Frontal cortex (tissue), 4 donors: Measurements from ENCODE around the gene CEACAM5. TPM values are rescaled to one million over a fixed set of nuclear protein-coding genes. Genes with fewer than 3 reads are reported as not detected.

ENCODE experiments used
- DNase-seq, 2 donors: peaks; one replicate each; pipeline ENCODE4 v3.0.0; 2012; ENCODE audit warnings: low spot score in 2 of 2
- FAIRE-seq: peaks from 2 replicates; lab custom pipeline; 2012; peaks lifted over from hg19 to GRCh38; lab: Jason Lieb, UNC
- total RNA-seq: library from RNA; depleted of rRNA; stranded (reverse); fragments of >200 nt; gene quantifications from one replicate; pipeline ENCODE4 v1.2.3, GENCODE V29; 2014
- donor health status: control.
- donor health status: control.
- donor health status: control.

The CEACAM5 gene
- not detected for total RNA-seq

DNA sequence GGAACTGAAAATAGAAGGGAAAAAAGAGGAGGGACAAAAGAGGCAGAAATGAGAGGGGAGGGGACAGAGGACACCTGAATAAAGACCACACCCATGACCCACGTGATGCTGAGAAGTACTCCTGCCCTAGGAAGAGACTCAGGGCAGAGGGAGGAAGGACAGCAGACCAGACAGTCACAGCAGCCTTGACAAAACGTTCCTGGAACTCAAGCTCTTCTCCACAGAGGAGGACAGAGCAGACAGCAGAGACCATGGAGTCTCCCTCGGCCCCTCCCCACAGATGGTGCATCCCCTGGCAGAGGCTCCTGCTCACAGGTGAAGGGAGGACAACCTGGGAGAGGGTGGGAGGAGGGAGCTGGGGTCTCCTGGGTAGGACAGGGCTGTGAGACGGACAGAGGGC, at the start of gene CEACAM5:
CEACAM5 (plus strand) TSS at position 146 of the 400 bp plus-strand sequence; CDS start at position 252, 106 bp downstream.
- DNase-seq (no peak), FAIRE-seq (no peak)

DNA sequence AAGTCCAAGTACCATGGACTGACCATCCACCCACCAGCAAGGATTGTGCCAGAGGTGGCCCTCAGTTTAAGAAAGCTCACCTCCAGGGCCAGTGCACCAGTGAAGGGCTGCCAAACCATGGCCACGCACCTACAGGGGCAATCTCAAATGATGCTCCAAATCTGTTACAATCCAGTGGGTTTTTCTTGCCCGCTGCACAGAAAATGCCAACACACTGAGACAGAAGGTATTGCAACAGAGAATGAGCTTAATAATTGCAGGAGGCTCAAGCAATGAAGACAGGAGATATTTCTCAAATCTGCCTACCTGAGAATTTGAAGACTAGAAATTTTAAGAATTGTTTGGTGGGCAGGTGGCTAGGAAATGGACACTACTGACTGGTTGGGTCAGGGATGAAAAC, 42.4 kb upstream of the CEACAM5 start:
- FAIRE-seq, result no peak
- DNase-seq, result no peak

DNA sequence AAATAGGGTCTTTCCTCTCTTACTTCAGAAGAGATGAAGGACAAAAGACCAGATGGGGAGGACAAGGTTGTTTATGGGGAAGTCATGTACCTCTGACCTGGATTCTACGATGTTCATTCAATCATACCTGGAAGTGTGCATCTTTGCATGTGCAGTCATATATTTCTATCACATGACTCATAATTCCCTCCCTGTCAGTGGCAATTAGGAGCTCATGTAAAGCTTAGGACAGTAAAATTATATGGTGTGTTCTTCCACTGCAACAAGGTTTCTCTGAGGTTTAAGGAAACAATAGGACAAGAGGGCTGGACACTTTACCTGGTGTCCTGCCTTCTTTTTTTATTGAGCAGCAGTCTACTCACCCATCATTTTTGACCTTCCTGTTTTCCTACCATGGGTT, 40.1 kb upstream of the CEACAM5 start:
- DNase-seq (no peak), FAIRE-seq (no peak)

DNA sequence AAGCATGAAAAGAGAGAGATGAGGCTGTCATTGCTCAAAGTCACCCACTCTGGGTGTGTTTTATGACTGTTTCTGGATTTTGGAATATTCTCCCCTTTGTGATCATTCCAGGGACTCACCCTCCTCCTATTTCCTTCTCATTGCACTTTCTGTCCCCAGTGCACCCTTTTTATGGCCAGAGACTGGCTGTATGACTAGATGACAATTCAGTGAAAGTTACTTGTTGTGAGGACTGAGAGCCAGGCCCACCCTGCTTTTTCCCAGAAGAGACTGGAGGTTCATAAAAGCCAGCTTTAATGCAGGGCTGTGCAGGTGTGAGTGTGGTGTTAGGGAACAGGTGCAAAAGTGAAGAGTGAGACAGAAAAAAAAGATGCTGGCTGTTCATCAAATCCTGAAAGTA, 37.7 kb upstream of the CEACAM5 start:
- no peak for FAIRE-seq
- no peak for DNase-seq

DNA sequence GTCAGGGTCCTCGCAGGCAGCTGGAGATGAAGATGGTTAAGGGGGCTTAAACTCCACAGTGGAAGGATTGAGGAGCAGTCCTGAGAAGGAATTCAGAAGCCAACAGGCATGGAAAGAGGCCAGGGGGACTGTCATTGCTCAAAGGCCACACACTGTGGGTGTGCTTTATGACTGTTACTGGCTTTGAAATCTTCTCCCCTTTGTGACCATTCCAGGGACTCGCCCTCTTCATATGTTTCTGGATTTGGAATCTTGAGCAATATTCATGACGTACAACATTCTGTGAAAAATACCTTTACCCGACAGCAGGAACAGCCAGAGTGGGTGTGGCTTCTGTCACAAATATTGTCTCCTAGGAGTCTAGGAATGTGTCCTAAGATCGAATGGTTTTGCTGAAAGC, 36.9 kb upstream of the CEACAM5 start:
- FAIRE-seq (no peak), DNase-seq (no peak)

DNA sequence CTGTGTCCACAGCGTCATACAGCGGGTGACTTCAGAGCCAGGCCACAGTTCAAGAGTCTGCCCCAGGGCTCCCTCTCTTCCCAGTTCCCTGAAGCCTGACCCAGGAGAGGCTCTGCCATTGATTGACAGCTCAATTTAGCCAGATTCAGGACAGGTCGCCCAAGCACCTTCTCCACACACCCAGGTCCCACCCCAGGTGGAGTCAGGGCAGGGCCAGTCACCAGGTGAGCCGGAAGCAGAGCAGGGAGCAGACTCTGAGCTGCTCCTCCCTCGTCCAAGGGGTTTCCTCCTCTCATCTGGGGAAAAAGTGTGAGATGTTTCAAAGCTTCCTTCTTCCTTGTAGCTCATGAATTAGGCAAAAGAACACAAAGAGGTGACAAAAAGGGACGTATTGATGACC, 26.0 kb upstream of the CEACAM5 start:
- FAIRE-seq, result no peak

DNA sequence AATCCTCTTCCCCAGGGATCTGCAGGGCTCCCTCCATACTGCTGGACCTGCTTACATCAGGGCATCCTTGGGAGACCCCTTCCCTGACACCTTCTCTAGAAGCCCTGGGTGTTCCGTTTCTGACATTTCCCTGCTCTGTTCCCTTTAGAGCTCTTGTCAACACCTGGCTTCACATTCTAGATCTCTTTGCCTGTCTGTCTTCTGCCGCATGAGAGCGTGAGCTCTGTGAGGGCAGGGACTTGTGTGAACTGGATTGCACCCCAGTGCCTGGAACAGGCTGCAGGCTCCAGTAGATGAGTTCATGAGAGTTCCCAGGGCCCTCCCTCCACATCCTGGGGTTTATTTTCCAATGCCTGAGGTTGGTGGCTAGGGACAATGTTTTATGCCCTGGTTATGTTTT, 21.0 kb upstream of the CEACAM5 start:
- FAIRE-seq (no peak), DNase-seq (no peak)

More for the DNA sequence above, 26.0 kb upstream of the CEACAM5 start:
- DNase-seq, result no peak

DNA sequence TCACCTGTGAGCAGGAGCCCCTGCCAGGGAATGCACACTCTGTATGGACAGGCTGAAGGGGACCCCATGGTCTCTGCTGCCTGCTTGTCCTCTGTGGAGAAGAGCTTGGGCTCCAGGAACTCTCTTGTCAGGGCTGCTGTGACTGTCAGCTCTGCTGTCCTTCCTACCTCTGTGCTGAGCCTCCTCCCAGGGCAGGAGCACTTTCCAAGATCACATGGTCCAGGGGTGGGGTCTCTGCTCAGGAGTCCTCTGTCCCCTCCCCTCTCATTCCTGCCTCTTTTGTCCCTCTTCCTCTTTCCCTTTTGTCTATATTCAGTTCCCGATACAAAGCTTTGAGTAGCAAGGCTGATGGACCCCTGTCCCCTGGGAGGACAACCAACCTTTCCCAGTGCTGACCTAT, 20.3 kb upstream of the CEACAM5 start, which contains the start of gene CEACAM7:
CEACAM7 (minus strand) TSS at position 173 of the 400 bp plus-strand sequence; CDS start at position 68, 105 bp downstream.
- DNase-seq (no peak), FAIRE-seq (no peak)

DNA sequence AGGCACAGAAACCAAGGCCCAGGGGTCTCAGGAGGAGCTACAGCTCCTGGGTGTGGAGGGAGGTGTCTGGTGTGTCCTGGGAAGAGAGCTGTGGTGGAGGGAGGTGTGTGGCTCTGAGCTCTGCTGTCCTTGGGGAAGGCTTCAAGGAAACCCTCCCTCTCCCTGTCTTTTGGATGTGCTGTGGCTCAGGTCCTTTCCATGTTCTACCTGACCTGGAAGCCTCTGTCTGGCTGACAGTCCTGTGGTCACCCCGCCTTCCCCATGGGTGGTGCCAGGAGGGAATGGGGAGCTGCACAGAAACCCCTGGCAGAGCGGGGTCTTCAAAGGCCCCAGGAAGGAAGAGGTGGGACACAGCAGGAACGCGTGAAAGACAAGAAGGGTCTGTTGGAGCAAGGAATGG, 19.7 kb upstream of the CEACAM5 start:
- FAIRE-seq (no peak), DNase-seq (no peak)

DNA sequence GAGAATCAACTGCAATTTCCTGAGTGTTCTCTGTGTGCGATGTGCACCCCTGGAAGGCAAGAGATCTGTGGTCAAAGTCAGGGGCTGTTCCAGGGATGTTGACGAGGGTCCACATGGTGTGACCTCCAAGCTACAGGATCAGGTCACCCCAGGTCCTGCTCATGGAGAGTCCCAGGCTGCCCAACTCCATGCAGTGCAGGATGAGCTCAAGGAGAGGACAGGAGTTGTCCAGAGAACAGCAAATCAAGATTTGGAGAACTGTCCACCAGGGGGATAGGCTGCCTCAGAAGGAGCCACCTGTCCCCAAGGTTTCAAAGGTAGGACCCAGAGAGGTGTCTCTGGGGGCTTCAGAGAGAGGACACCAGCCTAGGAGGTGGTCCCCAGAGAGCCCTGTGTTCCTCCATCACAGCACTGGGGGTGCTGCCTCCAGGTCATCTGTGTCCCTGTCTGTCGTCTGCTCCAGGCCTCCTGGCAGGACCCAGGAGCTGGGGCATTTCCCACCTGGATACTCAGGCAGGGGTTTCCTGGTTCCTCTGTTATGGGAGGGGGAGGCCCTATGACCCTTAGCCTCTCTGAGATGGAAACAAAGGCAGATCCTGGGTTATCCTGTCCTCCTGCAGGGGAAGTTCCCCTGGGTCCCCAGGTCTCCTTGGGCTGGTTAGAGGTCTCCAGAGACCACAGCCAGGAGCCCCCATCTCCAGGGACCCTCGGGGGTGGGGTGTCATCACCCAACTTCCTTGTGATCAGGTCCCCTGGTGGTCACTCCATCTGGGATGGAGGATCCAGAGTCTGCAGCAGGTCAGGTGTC, 18.2 kb upstream of the CEACAM5 start:
- no peak for FAIRE-seq

DNA sequence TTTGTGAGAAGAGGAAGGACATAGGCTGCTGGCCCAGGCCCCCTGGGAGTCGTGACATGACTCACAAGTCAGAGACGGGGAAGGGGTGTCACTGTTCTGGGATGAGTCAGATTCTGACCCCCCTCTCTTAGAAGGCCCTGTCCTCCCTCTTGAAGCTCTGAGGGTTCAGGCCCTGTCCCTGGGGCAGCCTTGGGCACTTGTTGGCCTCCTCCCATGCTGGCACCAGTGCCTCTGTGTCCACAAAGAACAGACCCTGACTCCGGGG, 17.7 kb upstream of the CEACAM5 start:
- no peak for FAIRE-seq
- no peak for DNase-seq

More for the DNA sequence above, 18.2 kb upstream of the CEACAM5 start:
- DNase-seq, result no peak

DNA sequence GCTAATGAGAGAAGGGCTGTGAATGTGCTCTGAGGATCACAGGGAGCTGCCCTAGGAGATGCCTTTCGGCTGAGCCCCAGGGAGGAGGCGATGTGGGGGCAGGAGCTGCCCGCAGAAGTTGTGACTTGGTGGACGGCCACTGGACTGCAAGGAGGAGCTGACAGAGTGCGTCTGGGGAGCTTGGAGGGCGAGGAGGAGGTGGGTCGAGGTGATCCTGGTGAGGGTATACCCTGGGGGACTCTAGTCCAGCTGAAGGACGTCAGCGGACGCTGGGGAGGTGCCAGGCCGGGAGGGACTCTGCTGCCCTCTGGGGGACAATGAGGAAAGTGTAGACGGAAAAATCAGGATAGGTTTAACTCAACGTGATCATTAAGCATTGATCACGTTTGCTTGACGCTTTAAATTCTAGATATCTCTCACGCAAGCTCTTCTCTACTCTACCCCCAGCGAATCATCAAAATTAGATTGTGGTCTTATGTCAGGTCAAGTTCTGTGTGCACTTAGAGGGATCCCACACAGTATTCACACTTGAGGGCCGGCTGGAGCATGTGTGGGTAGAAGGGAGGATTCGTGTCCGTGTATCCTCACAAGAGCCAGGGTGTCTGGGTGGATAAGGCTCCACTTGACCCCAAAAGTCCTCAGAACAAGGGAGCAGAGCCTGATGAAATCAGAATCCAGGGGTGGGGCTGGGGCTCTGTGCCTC, 17.0 kb upstream of the CEACAM5 start:
- no peak for FAIRE-seq

DNA sequence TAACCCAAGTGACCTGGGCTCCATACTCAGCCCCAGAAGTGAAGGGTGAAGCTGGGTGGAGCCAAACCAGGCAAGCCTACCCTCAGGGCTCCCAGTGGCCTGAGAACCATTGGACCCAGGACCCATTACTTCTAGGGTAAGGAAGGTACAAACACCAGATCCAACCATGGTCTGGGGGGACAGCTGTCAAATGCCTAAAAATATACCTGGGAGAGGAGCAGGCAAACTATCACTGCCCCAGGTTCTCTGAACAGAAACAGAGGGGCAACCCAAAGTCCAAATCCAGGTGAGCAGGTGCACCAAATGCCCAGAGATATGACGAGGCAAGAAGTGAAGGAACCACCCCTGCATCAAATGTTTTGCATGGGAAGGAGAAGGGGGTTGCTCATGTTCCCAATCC, 14.2 kb upstream of the CEACAM5 start:
- no peak for DNase-seq

More for the DNA sequence above, 17.0 kb upstream of the CEACAM5 start:
- DNase-seq, result no peak

DNA sequence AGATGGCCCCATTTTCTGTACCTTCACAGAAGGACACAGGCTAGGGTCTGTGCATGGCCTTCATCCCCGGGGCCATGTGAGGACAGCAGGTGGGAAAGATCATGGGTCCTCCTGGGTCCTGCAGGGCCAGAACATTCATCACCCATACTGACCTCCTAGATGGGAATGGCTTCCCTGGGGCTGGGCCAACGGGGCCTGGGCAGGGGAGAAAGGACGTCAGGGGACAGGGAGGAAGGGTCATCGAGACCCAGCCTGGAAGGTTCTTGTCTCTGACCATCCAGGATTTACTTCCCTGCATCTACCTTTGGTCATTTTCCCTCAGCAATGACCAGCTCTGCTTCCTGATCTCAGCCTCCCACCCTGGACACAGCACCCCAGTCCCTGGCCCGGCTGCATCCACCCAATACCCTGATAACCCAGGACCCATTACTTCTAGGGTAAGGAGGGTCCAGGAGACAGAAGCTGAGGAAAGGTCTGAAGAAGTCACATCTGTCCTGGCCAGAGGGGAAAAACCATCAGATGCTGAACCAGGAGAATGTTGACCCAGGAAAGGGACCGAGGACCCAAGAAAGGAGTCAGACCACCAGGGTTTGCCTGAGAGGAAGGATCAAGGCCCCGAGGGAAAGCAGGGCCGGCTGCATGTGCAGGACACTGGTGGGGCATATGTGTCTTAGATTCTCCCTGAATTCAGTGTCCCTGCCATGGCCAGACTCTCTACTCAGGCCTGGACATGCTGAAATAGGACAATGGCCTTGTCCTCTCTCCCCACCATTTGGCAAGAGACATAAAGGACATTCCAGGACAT, 13.4 kb upstream of the CEACAM5 start:
- DNase-seq, result no peak
- FAIRE-seq, result no peak

More for the DNA sequence above, 14.2 kb upstream of the CEACAM5 start:
- no peak for FAIRE-seq

DNA sequence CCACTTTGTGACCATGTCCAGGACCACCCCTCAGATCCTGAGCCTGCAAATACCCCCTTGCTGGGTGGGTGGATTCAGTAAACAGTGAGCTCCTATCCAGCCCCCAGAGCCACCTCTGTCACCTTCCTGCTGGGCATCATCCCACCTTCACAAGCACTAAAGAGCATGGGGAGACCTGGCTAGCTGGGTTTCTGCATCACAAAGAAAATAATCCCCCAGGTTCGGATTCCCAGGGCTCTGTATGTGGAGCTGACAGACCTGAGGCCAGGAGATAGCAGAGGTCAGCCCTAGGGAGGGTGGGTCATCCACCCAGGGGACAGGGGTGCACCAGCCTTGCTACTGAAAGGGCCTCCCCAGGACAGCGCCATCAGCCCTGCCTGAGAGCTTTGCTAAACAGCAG, 12.7 kb upstream of the CEACAM5 start:
- DNase-seq (no peak), FAIRE-seq (no peak)

DNA sequence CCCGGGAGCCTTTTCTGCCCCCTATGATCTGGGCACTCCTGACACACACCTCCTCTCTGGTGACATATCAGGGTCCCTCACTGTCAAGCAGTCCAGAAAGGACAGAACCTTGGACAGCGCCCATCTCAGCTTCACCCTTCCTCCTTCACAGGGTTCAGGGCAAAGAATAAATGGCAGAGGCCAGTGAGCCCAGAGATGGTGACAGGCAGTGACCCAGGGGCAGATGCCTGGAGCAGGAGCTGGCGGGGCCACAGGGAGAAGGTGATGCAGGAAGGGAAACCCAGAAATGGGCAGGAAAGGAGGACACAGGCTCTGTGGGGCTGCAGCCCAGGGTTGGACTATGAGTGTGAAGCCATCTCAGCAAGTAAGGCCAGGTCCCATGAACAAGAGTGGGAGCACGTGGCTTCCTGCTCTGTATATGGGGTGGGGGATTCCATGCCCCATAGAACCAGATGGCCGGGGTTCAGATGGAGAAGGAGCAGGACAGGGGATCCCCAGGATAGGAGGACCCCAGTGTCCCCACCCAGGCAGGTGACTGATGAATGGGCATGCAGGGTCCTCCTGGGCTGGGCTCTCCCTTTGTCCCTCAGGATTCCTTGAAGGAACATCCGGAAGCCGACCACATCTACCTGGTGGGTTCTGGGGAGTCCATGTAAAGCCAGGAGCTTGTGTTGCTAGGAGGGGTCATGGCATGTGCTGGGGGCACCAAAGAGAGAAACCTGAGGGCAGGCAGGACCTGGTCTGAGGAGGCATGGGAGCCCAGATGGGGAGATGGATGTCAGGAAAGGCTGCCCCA, 11.8 kb upstream of the CEACAM5 start:
- no peak for DNase-seq
- no peak for FAIRE-seq

DNA sequence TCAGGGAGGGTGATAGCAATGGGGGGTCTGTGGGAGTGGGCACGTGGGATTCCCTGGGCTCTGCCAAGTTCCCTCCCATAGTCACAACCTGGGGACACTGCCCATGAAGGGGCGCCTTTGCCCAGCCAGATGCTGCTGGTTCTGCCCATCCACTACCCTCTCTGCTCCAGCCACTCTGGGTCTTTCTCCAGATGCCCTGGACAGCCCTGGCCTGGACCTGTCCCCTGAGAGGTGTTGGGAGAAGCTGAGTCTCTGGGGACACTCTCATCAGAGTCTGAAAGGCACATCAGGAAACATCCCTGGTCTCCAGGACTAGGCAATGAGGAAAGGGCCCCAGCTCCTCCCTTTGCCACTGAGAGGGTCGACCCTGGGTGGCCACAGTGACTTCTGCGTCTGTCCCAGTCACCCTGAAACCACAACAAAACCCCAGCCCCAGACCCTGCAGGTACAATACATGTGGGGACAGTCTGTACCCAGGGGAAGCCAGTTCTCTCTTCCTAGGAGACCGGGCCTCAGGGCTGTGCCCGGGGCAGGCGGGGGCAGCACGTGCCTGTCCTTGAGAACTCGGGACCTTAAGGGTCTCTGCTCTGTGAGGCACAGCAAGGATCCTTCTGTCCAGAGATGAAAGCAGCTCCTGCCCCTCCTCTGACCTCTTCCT, 11.1 kb upstream of the CEACAM5 start:
- FAIRE-seq, result no peak
- no peak for DNase-seq

DNA sequence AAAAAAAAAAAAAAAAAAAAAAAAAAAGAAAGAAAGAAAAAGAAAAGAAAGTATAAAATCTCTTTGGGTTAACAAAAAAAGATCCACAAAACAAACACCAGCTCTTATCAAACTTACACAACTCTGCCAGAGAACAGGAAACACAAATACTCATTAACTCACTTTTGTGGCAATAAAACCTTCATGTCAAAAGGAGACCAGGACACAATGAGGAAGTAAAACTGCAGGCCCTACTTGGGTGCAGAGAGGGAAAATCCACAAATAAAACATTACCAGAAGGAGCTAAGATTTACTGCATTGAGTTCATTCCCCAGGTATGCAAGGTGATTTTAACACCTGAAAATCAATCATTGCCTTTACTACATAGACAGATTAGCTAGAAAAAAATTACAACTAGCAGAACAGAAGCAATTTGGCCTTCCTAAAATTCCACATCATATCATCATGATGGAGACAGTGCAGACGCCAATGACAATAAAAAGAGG, 9.6 kb upstream of the CEACAM5 start:
- no peak for FAIRE-seq

More for the DNA sequence above, 9.6 kb upstream of the CEACAM5 start:
- DNase-seq, result no peak
